Mucosa of descending colon (tissue), 3 donors: ENCODE data around the gene SH3TC1. TPM values are rescaled to one million over a fixed set of nuclear protein-coding genes. Genes with fewer than 3 reads are reported as not detected.

Experiments used
- ATAC-seq: fragments of 200-7000 bp; cut with Tn5 transposase; one replicate; pipeline ENCODE4 v1.9.1; 2020; ENCODE audit warnings: mild to moderate bottlenecking, moderate library complexity
- DNase-seq, 3 donors: peaks; one replicate each; pipeline ENCODE4 v3.0.0-alpha.2; 2020
- H3K36me3 ChIP-seq: fragments of 200-600 bp; one replicate; pipeline ENCODE4 v1.8.0; 2021; ENCODE audit warnings: low read depth, mild to moderate bottlenecking
- H3K4me1 ChIP-seq: fragments of 200-600 bp; one replicate; pipeline ENCODE4 v1.8.0; 2021; ENCODE audit warnings: low read depth, mild to moderate bottlenecking
- H3K4me3 ChIP-seq: fragments of 200-600 bp; one replicate; pipeline ENCODE4 v1.8.0; 2021; ENCODE audit warnings: mild to moderate bottlenecking
- H3K9me3 ChIP-seq: fragments of 200-600 bp; one replicate; pipeline ENCODE4 v1.8.0; 2021; ENCODE audit warnings: mild to moderate bottlenecking
- intact Hi-C, 2 donors: fragments of 100-400 bp; cut with DNase I in 1 of 2; cut with micrococcal nuclease in 1 of 2; formaldehyde crosslinking; loops; one replicate each; pipeline versions ENCODE4 v1.11.0 to v1.11.1; 2022; cut with DNase I, micrococcal nuclease
- total RNA-seq, 3 donors: library from RNA; stranded (reverse); fragmentation: NEBNext Ultra II Directional in 2 of 3; extraction: Animal tissue kit (Norgen Biotek cat#: 25700) in 2 of 3; gene quantifications; one replicate each; pipeline versions ENCODE4 v1.2.1 to v1.2.4, GENCODE V29; 2021 to 2023
- TF ChIP-seq, protein P1 (sequence below): fragments of 200-600 bp; IDR thresholded peaks from one replicate; pipeline ENCODE4 v1.8.0; 2022; ENCODE audit warnings: antibody characterized with exemption, mild to moderate bottlenecking
- donor health status: DM: no; HTN: no; CAD: no; lungs with moderate emphysema.
- donor health status: DM: no; HTN: no; CAD: no.
- donor health status: DM: no; HTN: yes; CAD: no.

Gene SH3TC1
- total RNA-seq, 3 donors from 2014 or later: 10.3 to 13.6 (median 11.7) TPM

DNA sequence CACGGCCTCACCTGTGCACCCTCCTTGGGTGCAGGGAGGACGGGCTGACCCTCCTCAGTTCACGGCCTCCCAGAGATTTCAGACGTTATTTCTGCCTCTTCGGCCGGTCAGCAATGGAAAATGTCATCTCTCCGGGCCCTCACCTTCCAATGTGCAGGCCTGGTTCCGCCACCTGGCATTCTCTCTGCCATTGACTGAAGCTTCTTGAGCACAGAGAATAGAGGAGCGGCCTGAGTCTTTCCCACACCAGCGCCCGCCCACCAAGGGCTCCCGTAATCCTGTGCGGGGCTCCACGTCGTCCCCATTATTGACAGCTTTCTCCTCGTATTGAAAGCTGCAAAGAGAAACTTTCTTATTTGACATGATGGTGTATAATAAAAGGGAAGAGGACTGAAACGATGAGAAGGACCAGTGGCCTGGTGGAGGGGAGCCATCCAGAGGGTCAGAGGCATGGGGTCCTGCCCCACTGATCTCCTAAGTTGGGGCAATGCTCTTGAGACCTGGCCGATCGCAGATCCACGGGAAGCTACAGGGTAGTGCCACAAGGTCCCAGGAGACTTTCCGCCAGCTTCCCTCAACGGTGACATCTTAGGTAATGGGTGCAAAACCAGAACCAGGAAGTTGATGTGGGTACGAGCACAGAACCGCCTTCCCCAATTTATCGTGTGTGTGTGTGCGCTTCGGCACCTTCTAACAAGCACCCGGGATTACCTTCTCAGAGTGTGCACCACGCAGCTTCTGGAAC, 91.0 kb downstream of the SH3TC1 start:
- intact Hi-C loops: no loop called here
- Histone ChIP-seq H3K36me3 (no peaks in the 10 kb centered on the region), H3K9me3 (no peaks in the 10 kb centered on the region), H3K4me3 (no peak overlapping the region), H3K4me1 (no peaks in the 10 kb centered on the region)
- DNase-seq (peak in 2 of 3 donors; percentile 4 to 20), ATAC-seq (no peak)
- TF ChIP-seq, protein P1, sequence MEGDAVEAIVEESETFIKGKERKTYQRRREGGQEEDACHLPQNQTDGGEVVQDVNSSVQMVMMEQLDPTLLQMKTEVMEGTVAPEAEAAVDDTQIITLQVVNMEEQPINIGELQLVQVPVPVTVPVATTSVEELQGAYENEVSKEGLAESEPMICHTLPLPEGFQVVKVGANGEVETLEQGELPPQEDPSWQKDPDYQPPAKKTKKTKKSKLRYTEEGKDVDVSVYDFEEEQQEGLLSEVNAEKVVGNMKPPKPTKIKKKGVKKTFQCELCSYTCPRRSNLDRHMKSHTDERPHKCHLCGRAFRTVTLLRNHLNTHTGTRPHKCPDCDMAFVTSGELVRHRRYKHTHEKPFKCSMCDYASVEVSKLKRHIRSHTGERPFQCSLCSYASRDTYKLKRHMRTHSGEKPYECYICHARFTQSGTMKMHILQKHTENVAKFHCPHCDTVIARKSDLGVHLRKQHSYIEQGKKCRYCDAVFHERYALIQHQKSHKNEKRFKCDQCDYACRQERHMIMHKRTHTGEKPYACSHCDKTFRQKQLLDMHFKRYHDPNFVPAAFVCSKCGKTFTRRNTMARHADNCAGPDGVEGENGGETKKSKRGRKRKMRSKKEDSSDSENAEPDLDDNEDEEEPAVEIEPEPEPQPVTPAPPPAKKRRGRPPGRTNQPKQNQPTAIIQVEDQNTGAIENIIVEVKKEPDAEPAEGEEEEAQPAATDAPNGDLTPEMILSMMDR: no peak

DNA sequence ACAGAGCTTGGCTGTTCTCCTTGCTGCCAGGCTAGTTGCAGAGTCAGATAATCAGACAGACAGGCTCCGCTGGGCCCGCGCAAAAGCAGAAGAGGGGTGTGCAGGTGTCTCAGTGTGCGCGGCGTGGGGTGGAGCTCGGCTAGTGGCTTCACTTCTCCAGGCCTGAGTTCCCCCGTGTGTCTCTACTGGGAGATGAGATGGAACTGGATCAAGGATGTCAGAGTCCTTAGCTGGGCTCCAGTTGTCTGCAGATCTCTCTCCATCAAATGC, 91.5 kb downstream of the SH3TC1 start:
- H3K4me3 ChIP-seq: no peak overlapping the region
- peak in 1 of 3 donors; percentile 19 for DNase-seq
- intact Hi-C loops: no loop called here
- no peaks in the 10 kb centered on the region for H3K36me3 ChIP-seq
- H3K9me3 ChIP-seq: no peaks in the 10 kb centered on the region
- TF ChIP-seq, protein P1: no peak
- no peak for ATAC-seq
- no peaks in the 10 kb centered on the region for H3K4me1 ChIP-seq

Other genes starting within 250 kb of the SH3TC1 start
- 10 to 100 TPM; 15.0 to 15.8 (median 15.5) TPM for gene ABLIM2, start 40.5 kb upstream of the SH3TC1 start, total RNA-seq
- 10 to 100 TPM in 1 of 3 donors, 1 to 10 TPM in 2; 2.5 to 18.5 (median 4.2) TPM for gene HTRA3, start 70.5 kb downstream of the SH3TC1 start, total RNA-seq
- gene ACOX3, start 241.4 kb downstream of the SH3TC1 start, total RNA-seq: 10 to 100 TPM; 22.4 to 34.7 (median 26.0) TPM
- 10 to 100 TPM; 14.0 to 21.7 (median 17.1) TPM for gene TRMT44, start 241.5 kb downstream of the SH3TC1 start, total RNA-seq